Esophagus muscularis mucosa (tissue), 4 donors: Measurements from ENCODE around the gene IRGQ.

ENCODE experiments used
- CTCF ChIP-seq, 3 experiments: fragments of 200-600 bp in 2 of 3; fragments of 450-650 bp in 1 of 3; sonication (generic) in 2 of 3; IDR thresholded peaks; one replicate each; pipeline ENCODE4 v1.5.1; 2017 to 2019; ENCODE audit warnings: antibody characterized with exemption in 3 of 3, mild to moderate bottlenecking in 2 of 3, moderate library complexity in 1 of 3
- EP300 ChIP-seq: sonication (generic); formaldehyde crosslinking; IDR thresholded peaks from one replicate; pipeline ENCODE4 v1.6.1; 2017; ENCODE audit warnings: antibody characterized with exemption
- POLR2A ChIP-seq: fragments of 450-650 bp; IDR thresholded peaks from one replicate; pipeline ENCODE4 v1.6.1; 2017; ENCODE audit warnings: antibody characterized with exemption, moderate library complexity, mild to moderate bottlenecking, low read depth
- POLR2AphosphoS5 ChIP-seq, 2 donors: sonication (generic); formaldehyde crosslinking; IDR thresholded peaks; one replicate each; pipeline ENCODE4 v1.6.1; 2017; ENCODE audit warnings: antibody characterized with exemption in 2 of 2

- no peak for TF ChIP-seq POLR2A
- TF ChIP-seq CTCF (IDR thresholded peaks at IDR 0.05): no peak
- no peak for TF ChIP-seq EP300
- no peak for TF ChIP-seq POLR2AphosphoS5 (IDR thresholded peaks at IDR 0.05)
Observed at GRCh38 chr19:43544077-43544476, 51.9 kb downstream of the IRGQ start.
